Gastrocnemius medialis (tissue), 4 donors: ENCODE data around the gene UCKL1. TPM values are rescaled to one million over a fixed set of nuclear protein-coding genes. Genes with fewer than 3 reads are reported as not detected.

Experiments
- ATAC-seq, 2 donors: fragments of 150-250 bp; one replicate each; pipeline ENCODE4 v1.9.1; 2016
- DNase-seq, 2 donors: peaks; one replicate each; pipeline ENCODE4 v3.0.0-alpha.2; 2019
- H3K27ac ChIP-seq, 4 donors: fragments of 200-600 bp; sonication (generic); 1 replicate in 1 of 4; 2 replicates in 3 of 4; pipeline ENCODE4 v1.5.1; 2016 to 2018; ENCODE audit warnings: mild to moderate bottlenecking in 2 of 4, moderate library complexity in 1 of 4
- H3K27me3 ChIP-seq, 3 donors: fragments of 200-600 bp; sonication (generic) in 2 of 3; 1 replicate in 1 of 3; 2 replicates in 2 of 3; pipeline versions ENCODE4 v1.5.1 to v1.6.0; 2016 to 2019; ENCODE audit warnings: mild to moderate bottlenecking in 1 of 3, moderate library complexity in 1 of 3
- H3K36me3 ChIP-seq, 2 donors: fragments of 200-600 bp; sonication (generic) in 1 of 2; one replicate each; pipeline ENCODE4 v1.5.1; 2017 to 2018
- H3K4me1 ChIP-seq, 2 donors: fragments of 200-600 bp; sonication (generic) in 1 of 2; one replicate each; pipeline ENCODE4 v1.5.1; 2016 to 2017; ENCODE audit warnings: mild to moderate bottlenecking in 2 of 2
- H3K4me3 ChIP-seq, 4 donors: fragments of 200-600 bp; sonication (generic) in 3 of 4; 1 replicate in 1 of 4; 2 replicates in 3 of 4; pipeline ENCODE4 v1.5.1; 2016 to 2019; ENCODE audit warnings: mild to moderate bottlenecking in 2 of 4
- H3K9me3 ChIP-seq, 3 donors: fragments of 200-600 bp; sonication (generic) in 2 of 3; 1 replicate in 1 of 3; 2 replicates in 2 of 3; pipeline ENCODE4 v1.5.1; 2016 to 2019
- CTCF ChIP-seq, 5 experiments: fragments of 450-650 bp in 3 of 5; fragments of 200-600 bp in 2 of 5; sonication (generic) in 2 of 5; IDR thresholded peaks in 4 of 5; conservative IDR thresholded peaks in 1 of 5; 1 replicate in 4 of 5; 2 replicates in 1 of 5; pipeline ENCODE4 v1.5.1; 2016 to 2019; ENCODE audit warnings: antibody characterized with exemption in 5 of 5, mild to moderate bottlenecking in 3 of 5, moderate library complexity in 3 of 5
- POLR2A ChIP-seq, 2 donors: fragments of 450-650 bp; IDR thresholded peaks; one replicate each; pipeline ENCODE4 v1.6.1; 2017; ENCODE audit warnings: antibody characterized with exemption in 2 of 2, mild to moderate bottlenecking in 2 of 2, moderate library complexity in 2 of 2
- in situ Hi-C, 4 donors: fragments of 200-750 bp; cut with MboI; loops; one replicate each; pipeline versions ENCODE4 v1.15.0 to v1.8.0; 2017; ENCODE audit warnings: low sequenced_read_pairs in 4 of 4
- intact Hi-C: fragments of 100-400 bp; cut with DNase I; formaldehyde crosslinking; loops from one replicate; pipeline ENCODE4 v1.15.1; 2023; ENCODE audit warnings: low total_unique reads
- total RNA-seq, 4 donors: library from RNA; depleted of rRNA; stranded (reverse); fragments of >200 nt; gene quantifications; one replicate each; pipeline versions ENCODE4 v1.1.0 to v1.2.3, GENCODE V29; 2016

Gene UCKL1
- total RNA-seq, 4 donors from 2014 or later, result 22.0 to 46.4 (median 27.1) TPM

GRCh38 chr20:63957004-63957689 lies 931 bp upstream of the UCKL1 start:
- in situ Hi-C loops, result no loop called here

GRCh38 chr20:63956664-63957003 lies 418 bp upstream of the UCKL1 start:
- peak overlapping the region; percentile 81 to 98 (median 87) for H3K27ac ChIP-seq
- H3K9me3 ChIP-seq, result no peaks in the 10 kb centered on the region
- H3K27me3 ChIP-seq, result no peaks in the 10 kb centered on the region
- DNase-seq (no peak), ATAC-seq (peak in 1 of 2 donors; percentile 12)
- H3K4me3 ChIP-seq, result peak overlapping the region; percentile 70 to 99 (median 74)
- no peak for TF ChIP-seq CTCF (IDR thresholded peaks at IDR 0.05 in 4 of 5, conservative IDR thresholded peaks at IDR 0.05 in 1 of 5)
- TF ChIP-seq POLR2A (IDR thresholded peaks at IDR 0.05), result no peak
- intact Hi-C loops, result loop anchor here (5.0 kb wide), 1 partner anchor 106 kb away; the partner anchor contains the start of gene TCEA2
- in situ Hi-C loops, result no loop called here
- H3K4me1 ChIP-seq, result peaks cover 28 to 53% of the 10 kb centered on the region in 2 donors
- peaks cover 0 to 13% of the 10 kb centered on the region in 2 donors for H3K36me3 ChIP-seq

More at GRCh38 chr20:63957004-63957689, 931 bp upstream of the UCKL1 start:
- H3K27ac ChIP-seq, result peak overlapping the region; percentile 81 to 98 (median 87)
- intact Hi-C loops, result loop anchor here (5.0 kb wide), 1 partner anchor 105 kb away; the partner anchor contains the start of gene TCEA2
- peak overlapping the region; percentile 70 to 99 (median 74) for H3K4me3 ChIP-seq
- H3K27me3 ChIP-seq, result no peaks in the 10 kb centered on the region
- H3K36me3 ChIP-seq, result peaks cover 0 to 17% of the 10 kb centered on the region in 2 donors
- H3K4me1 ChIP-seq, result peaks cover 23 to 48% of the 10 kb centered on the region in 2 donors
- peak; percentile 35 to 54 for ATAC-seq
- H3K9me3 ChIP-seq, result no peaks in the 10 kb centered on the region
- TF ChIP-seq POLR2A (IDR thresholded peaks at IDR 0.05), result peak; percentile 74 to 88
- no peak for TF ChIP-seq CTCF (IDR thresholded peaks at IDR 0.05 in 4 of 5, conservative IDR thresholded peaks at IDR 0.05 in 1 of 5)
- DNase-seq, result peak; percentile 72 to 75

GRCh38 chr20:63955281-63955826 lies 862 bp downstream of the UCKL1 start:
- H3K9me3 ChIP-seq, result no peaks in the 10 kb centered on the region
- no peak for TF ChIP-seq POLR2A (IDR thresholded peaks at IDR 0.05)
- TF ChIP-seq CTCF (IDR thresholded peaks at IDR 0.05 in 4 of 5, conservative IDR thresholded peaks at IDR 0.05 in 1 of 5), result peak; percentile 22 to 63 (median 46)
- H3K4me3 ChIP-seq, result peak overlapping the region; percentile 76 to 99 (median 86)
- peak overlapping the region; percentile 92 to 98 (median 96) for H3K27ac ChIP-seq
- intact Hi-C loops (loop anchor here (5.0 kb wide), 1 partner anchor 107 kb away; the partner anchor contains the start of gene TCEA2), in situ Hi-C loops (no loop called here)
- no peaks in the 10 kb centered on the region for H3K27me3 ChIP-seq
- DNase-seq, result peak in 1 of 2 donors; percentile 45
- H3K4me1 ChIP-seq, result peaks cover 41 to 66% of the 10 kb centered on the region in 2 donors
- peaks cover 0 to 7% of the 10 kb centered on the region in 2 donors for H3K36me3 ChIP-seq
- ATAC-seq, result peak; percentile 18 to 22

- H3K4me3 ChIP-seq, result no peak overlapping the region
- H3K4me1 ChIP-seq, result peaks cover 56 to 80% of the 10 kb centered on the region in 2 donors
- no peak for DNase-seq
- ATAC-seq, result no peak
- H3K9me3 ChIP-seq, result no peaks in the 10 kb centered on the region
- H3K36me3 ChIP-seq, result no peaks in the 10 kb centered on the region
- no peaks in the 10 kb centered on the region for H3K27me3 ChIP-seq
- in situ Hi-C loops (no loop called here), intact Hi-C loops (no loop called here)
- H3K27ac ChIP-seq, result peak overlapping the region; percentile 92 to 98 (median 96)
- TF ChIP-seq POLR2A (IDR thresholded peaks at IDR 0.05), result no peak
- no peak for TF ChIP-seq CTCF (IDR thresholded peaks at IDR 0.05 in 4 of 5, conservative IDR thresholded peaks at IDR 0.05 in 1 of 5)
Measured at GRCh38 chr20:63953764-63954429, 2.3 kb downstream of the UCKL1 start.
